Dedifferentiated amniotic fluid mesenchymal stem cell (primary cell): ENCODE data around the gene RNFT2.
"Not testable (repeated sequence)": the region's sequence is repeated elsewhere in the genome, so short reads cannot be mapped to it uniquely, and the experiment has no call there.

Source experiments
- DNase-seq: peaks from one replicate; pipeline ENCODE4 v3.0.0-alpha.2; 2016; ENCODE audit errors: extremely low spot score

RNFT2 gene

GRCh38 chr12:116744766-116745165 is 6.7 kb downstream of the RNFT2 start:
- no peak for DNase-seq

DNA sequence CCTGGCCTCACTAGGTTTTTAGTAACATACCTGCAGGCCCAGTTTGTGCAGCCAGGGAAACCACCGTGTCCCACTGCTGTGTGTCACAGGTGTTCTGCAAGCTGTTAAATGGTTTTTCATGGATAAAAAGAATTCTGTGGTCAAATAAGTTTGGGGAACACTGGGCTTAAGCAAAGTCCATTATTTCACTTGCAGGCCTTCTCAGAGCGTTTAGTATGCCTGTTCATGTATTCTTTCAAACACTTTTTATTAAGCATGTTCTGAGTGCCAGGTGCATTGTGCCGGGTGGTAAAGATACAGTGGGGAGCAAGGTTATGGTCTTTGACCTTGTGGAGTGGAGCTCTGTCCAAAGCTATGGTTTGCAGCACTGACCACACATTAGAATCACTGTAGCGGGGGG is 7.4 kb downstream of the RNFT2 start:
- DNase-seq: no peak

- no peak for DNase-seq
Observed at GRCh38 chr12:116749884-116750283, 11.8 kb downstream of the RNFT2 start.

DNA sequence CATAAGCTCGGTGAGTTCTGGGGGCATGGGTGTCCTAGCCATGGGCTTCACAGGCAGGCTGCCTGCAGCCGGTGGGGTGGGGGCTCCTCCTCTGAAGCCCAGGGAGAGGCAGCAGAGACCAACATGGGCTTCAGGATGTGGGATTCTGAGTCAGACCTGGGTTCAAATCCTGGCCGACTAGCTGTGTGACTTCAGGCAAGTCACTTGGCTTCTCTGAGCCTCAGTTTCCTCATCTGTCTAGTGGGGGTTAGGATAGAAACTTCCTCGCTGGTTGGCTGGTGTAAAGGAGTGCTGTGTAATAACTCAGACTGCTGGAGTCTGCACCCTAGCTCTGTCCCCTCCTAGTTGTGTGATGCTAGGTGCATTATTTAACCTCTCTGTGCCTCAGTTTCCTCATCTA is 12.2 kb downstream of the RNFT2 start:
- no peak for DNase-seq

GRCh38 chr12:116754097-116754496 is 16.0 kb downstream of the RNFT2 start:
- DNase-seq: not testable (repeated sequence)

DNA sequence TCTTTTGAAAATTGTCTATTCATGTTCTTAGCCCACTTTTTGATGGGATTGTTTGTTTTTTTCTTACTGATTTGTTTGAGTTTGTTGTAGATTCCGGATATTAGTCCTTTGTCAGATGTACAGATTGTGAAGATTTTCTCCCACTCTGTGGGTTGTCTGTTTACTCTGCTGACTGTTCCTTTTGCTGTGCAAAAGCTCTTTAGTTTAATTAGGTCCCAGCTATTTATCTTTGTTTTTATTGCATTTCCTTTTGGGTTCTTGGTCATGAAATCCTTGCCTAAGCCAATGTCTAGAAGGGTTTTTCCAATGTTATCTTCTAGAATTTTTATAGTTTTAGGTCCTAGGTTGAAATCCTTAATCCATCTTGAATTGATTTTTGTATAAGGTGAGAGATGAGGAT is 16.7 kb downstream of the RNFT2 start:
- DNase-seq: not testable (repeated sequence)

- no peak for DNase-seq
Observed at GRCh38 chr12:116759783-116760621, 21.9 kb downstream of the RNFT2 start.

DNA sequence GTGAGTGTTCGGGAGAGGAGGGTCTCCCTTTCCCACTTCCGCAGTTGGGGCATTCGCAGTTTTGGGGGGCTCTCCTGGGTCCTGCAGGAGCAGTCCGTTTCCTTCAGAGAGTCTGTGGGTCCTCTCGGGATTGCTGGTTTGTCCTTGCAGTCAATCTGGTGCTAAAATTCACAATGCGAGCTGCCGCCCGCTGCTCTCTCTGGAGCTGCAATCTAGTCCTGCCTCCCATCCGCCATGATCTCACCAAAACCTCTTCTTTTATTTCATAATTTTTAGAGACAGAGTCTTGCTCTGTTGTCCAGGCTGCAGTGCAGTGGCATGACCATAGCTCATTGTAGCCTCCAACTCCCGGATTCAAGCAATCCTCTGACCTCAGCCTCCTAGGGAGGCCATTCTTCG is 22.5 kb downstream of the RNFT2 start:
- DNase-seq: no peak

- no peak for DNase-seq
Observed at GRCh38 chr12:116761499-116761898, 23.4 kb downstream of the RNFT2 start.

DNA sequence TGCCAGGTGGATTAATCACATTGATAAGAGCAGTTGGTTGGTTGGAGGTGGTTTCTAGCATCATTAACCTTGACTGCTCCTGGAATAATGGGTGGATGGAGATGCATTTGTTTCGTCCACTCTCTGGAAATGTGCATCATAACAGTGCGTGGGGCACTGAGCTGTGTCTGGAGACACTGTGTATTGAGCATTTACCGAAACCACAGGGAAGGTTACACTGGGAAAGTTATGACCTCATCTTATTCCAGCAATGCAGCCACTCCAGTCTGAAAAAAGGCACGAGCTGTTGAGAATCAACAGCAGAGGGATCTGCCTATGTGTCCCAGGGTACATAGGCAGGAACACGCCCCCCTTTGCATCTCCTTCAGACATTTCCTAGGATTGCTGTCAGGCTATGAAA is 27.2 kb downstream of the RNFT2 start:
- no peak for DNase-seq

- no peak for DNase-seq
Observed at GRCh38 chr12:116766285-116766684, 28.2 kb downstream of the RNFT2 start.

DNA sequence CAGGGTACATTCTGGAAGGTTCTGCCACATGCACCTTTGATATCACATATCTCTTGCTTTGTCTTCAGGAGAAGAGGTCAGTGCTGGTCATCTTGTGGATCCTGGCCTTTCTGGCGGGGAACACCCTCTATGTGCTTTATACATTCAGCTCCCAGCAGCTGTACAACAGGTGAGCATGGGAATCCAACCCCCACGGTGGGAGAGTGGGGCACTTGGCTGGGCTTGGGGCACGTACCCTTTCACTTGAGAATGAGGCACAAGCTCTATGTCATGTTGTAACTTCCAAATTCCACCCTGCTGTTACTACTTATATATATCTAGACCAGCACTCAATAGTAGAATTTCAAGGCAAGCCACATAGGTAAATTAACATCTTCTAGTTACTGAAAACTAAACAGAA is 28.6 kb downstream of the RNFT2 start:
- no peak for DNase-seq

DNA sequence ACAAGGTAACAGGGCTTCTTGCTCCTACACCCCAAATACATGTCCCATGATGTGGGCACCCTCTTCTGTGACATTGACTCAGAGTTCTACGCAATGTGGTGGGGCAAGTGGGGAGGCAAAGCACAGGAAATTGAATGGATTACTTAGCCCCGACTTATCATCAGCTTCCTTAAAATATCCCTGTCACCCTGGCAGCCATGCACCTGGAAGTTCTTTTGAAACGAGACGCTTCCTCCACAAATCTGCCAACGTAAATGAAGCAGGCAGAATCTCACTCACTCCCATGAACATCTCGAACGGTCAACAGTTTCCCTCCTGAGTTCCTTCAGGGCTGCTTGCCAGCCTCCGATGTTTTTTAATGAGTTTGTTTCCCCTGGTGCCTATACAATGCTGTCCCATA is 33.5 kb downstream of the RNFT2 start:
- DNase-seq: no peak

DNA sequence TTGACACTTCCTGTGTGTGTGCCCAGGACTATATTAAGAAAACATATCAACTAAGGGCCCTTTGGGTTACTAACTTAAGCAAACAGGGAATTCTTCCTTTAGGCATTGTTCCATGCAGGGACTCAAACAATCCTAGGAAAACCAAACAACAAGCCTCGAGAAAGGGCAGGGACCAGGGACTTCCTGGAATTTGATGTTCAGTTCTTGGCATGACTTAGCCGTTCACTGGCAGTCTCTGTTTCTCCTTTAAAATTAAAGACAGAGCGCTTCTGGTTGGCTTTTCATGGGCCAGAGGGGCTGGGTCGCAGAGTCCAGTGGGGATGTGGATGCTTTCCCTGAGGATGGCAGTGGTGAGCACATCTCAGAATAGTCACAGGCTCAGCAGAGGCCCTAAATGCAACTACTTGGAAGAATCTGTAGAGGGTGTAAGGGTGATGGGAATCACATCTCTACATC is 35.2 kb downstream of the RNFT2 start:
- DNase-seq: no peak

GRCh38 chr12:116774020-116774419 is 35.9 kb downstream of the RNFT2 start:
- DNase-seq: no peak

GRCh38 chr12:116777245-116777644 is 39.1 kb downstream of the RNFT2 start:
- no peak for DNase-seq

DNA sequence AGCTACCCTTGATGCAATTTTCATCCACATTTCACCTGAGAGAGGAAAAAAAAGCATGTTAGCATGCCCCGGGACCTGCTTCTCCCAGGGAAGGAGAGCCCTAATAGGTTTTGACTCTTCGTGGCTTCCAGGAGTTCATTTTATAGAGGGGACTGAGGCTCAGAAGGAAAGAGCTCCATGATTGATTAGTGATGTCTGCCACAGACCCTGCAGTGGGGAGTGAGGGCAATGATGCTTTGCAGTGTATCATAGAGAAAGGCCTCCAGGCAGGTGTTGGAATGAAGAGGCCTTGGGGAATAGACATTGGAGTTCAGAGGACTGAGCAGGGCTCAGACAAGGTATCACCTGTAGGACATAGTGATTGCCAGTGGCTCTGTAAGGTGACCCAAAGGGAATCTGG is 41.5 kb downstream of the RNFT2 start:
- no peak for DNase-seq

DNA sequence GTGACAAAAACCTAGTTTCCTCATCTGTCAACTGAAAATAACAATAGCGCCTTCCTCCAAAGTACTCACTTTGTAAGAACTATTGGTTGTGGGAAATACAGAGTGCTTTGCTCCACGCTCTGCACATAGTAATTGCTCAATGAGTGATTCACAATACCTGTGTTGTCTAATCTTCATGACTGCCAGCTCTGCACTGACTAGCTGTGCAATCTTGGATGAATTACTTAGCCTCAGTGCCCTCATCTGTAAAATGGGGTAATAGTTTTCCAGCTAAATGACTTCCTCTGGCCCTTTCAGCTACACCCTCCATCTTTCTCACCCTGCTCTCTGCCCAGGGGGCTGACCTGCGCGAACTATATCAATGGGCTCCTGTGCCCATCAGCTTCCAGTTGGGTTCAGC is 42.8 kb downstream of the RNFT2 start:
- DNase-seq: no peak

DNA sequence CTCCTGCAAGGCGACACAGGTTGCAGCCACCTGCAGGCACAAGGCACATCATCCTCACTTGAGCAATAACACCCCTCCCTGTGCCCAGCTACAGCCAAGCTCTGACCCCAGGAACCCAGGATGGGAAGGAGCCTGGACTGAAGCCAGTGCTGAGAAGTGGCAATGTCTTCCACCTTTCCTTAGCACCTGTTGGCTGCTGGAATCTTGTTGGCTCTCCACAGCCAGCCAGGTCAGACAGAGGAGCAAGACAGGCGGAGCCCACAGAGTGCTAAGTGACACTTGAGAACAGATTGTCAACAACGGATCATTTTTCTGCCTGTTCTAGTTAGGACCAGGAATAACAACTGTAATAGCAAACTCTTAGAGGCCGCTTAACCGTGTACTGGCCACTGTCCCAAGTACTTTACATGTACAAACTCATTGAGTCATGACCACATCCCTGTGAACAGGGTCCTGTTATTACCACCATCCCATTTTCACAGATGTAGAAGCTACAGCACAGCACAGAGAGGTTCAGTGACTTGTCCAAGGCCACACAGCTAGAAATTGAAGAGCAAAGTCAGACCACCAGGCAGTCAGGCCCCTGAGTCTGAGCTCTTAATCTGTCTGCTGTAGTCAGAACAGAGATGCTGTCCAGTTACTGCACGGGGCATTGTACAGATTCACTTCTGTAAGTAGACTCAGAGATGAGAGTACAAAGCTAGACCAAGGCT is 45.6 kb downstream of the RNFT2 start:
- no peak for DNase-seq

DNA sequence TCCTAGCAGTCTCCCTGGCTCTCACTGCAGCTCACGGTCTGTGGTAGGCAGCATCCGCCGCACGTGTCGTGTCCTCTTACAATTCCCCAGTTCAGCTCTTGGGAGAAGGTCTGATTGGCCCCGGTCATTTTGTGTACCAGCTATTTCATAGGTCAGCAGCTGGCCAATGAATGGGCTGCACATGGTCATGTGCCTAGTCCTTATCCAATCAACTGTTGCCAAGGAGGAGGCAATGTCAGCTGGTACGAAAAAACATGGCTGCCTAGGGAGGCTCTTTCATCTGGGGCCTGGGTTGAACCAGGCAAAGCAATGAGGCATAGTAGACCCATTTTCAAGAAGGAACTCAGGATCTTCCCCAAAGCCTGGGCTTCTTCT is 46.1 kb downstream of the RNFT2 start:
- DNase-seq: no peak

DNA sequence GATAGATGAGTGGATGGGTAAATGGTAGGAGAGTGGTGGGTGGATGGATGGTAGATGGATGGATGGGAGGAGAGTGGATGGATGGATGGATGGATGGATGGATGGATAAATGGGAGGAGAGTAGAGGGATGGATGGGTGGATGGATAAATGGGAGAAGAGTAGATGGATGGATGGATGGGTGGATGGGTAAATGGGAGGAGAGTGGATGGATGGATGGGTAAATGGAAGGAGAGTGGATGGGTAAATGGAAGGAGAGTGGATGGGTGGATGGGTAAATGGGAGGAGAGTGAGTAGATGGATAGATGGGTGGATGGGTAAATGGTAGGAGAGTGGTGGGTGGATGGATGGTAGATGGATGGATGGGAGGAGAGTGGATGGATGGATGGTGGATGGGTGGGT is 51.4 kb downstream of the RNFT2 start:
- DNase-seq: not testable (repeated sequence)

DNA sequence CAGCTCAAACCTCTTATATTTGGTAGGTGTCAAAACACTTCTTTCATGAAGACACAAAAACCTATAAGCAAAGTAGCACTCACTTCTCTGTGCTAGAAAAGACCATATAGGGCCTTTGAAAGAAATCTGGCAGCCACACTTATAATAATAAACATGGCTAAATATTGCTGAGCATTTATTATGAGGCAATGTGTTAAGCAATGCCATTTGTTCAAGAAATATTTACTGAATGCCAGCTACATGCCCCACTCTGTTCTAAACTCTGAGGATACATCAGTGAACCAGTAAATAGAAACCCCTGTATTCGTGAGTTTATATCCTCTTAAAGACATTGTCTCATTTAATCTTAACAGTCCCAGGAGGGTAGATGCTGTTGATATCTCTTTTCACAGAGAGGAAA is 52.0 kb downstream of the RNFT2 start:
- no peak for DNase-seq

DNA sequence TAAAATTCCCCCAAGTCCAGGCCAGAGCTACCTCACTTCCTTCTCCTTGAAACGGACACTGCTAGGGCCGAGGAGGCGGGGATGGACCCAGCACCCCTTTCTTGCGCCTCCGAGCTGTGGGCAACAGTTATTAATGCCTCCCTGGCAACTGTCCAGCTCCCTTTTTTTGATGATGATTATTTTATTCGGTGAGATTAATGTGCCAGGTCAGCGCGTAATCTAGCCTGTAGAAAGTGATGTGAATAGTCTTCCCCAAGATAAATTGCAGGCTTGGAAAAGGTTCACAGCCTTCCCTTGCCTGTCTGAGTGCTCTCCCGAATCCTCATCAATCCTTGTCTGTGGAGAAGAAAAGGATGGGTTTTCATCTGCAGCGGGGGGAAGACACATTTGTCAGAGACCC is 54.3 kb downstream of the RNFT2 start:
- DNase-seq: no peak
